K562 (cell line): ENCODE data around the gene NAPA. TPM values are rescaled to one million over a fixed set of nuclear protein-coding genes. Genes with fewer than 3 reads are reported as not detected.

Source experiments
- ATF7 ChIP-seq: fragments of 450-650 bp; IDR thresholded peaks from 2 replicates; pipeline ENCODE4 v1.7.1; 2014; ENCODE audit warnings: mild to moderate bottlenecking, moderate library complexity
- ELF4 ChIP-seq: fragments of 450-650 bp; formaldehyde crosslinking; IDR thresholded peaks from 2 replicates; pipeline ENCODE4 v1.4.0; 2022; ENCODE audit warnings: missing genetic modification characterization
- ELK1 ChIP-seq: sonication (generic); formaldehyde crosslinking; IDR thresholded peaks from 2 replicates; pipeline ENCODE4 v1.8.1; 2022; ENCODE audit warnings: missing genetic modification reagents
- HLTF ChIP-seq: fragments of 450-650 bp; IDR thresholded peaks from 2 replicates; pipeline ENCODE4 v1.6.1; 2016
- HNRNPUL1 ChIP-seq: fragments of 200-400 bp; formaldehyde crosslinking; IDR thresholded peaks from 2 replicates; pipeline ENCODE4 v1.6.1; 2017; ENCODE audit warnings: low read length
- ILK ChIP-seq: fragments of 450-650 bp; IDR thresholded peaks from 2 replicates; pipeline ENCODE4 v1.6.1; 2016; ENCODE audit warnings: missing genetic modification characterization, low read depth, mild to moderate bottlenecking, missing compliant biosample characterization, moderate library complexity, borderline replicate concordance
- IRF2 ChIP-seq: sonication (generic); formaldehyde crosslinking; IDR thresholded peaks from 2 replicates; pipeline ENCODE4 v1.8.1; 2022; ENCODE audit warnings: mild to moderate bottlenecking, missing genetic modification reagents
- JUNB ChIP-seq: fragments of 450-650 bp; formaldehyde crosslinking; conservative IDR thresholded peaks from 2 replicates; pipeline ENCODE4 v1.4.0; 2020; ENCODE audit warnings: mild to moderate bottlenecking
- NFIC ChIP-seq: fragments of 450-650 bp; IDR thresholded peaks from 2 replicates; pipeline ENCODE4 v1.6.1; 2017; ENCODE audit warnings: mild to moderate bottlenecking, inconsistent platforms
- PYGO2 ChIP-seq: fragments of 450-650 bp; IDR thresholded peaks from 2 replicates; pipeline ENCODE4 v1.6.1; 2016; ENCODE audit warnings: mild to moderate bottlenecking, missing genetic modification characterization, moderate library complexity, missing compliant biosample characterization
- SMAD3 ChIP-seq: fragments of 450-650 bp; formaldehyde crosslinking; conservative IDR thresholded peaks from 2 replicates; pipeline ENCODE4 v1.4.0; 2020; ENCODE audit warnings: mild to moderate bottlenecking
- SREBF2 ChIP-seq: sonication (generic); formaldehyde crosslinking; IDR thresholded peaks from 2 replicates; pipeline ENCODE4 v1.4.0; 2020; ENCODE audit warnings: mild to moderate bottlenecking, missing genetic modification reagents
- TARDBP ChIP-seq: fragments of 450-650 bp; IDR thresholded peaks from 2 replicates; pipeline ENCODE4 v1.6.1; 2016
- USF2 ChIP-seq: sonication (generic); formaldehyde crosslinking; IDR thresholded peaks from 2 replicates; pipeline ENCODE4 v1.5.0; 2020; ENCODE audit warnings: missing genetic modification reagents
- ZC3H11A ChIP-seq: IDR thresholded peaks from 2 replicates; pipeline ENCODE4 v1.6.1; 2012; ENCODE audit warnings: low read depth, low read length, improper control_type of control experiment
- ZNF217 ChIP-seq: sonication (generic); formaldehyde crosslinking; IDR thresholded peaks from 2 replicates; pipeline ENCODE4 v1.8.0; 2022; ENCODE audit warnings: mild to moderate bottlenecking, missing genetic modification reagents
- ZNF436 ChIP-seq: fragments of 250-450, 450-650 bp; sonication (Bioruptor Pico); formaldehyde crosslinking; IDR thresholded peaks from 2 replicates; pipeline ENCODE4 v1.7.0; 2020; ENCODE audit warnings: mild to moderate bottlenecking
- ZNF785 ChIP-seq: fragments of 250-450 bp; sonication (Bioruptor Pico); IDR thresholded peaks from 2 replicates; pipeline ENCODE4 v1.4.0; 2020; ENCODE audit warnings: mild to moderate bottlenecking
- polyA plus RNA-seq, 8 experiments: library from polyadenylated mRNA; depleted of rRNA in 4 of 8; stranded (reverse) in 5 of 8; unstranded in 3 of 8; fragments of >200 nt; fragmentation: Nextera tagmentation in 2 of 8; fragmentation: Illumina TruSeq in 1 of 8; extraction: Ambion mirVana in 2 of 8; extraction: Trizol in 1 of 8; gene quantifications; 2 replicates each; pipeline versions ENCODE4 v1.2.1 to v1.2.3, GENCODE V29; 2011 to 2014; ENCODE audit warnings: inconsistent platforms in 1 of 8, missing spikeins in 1 of 8
- total RNA-seq, 7 experiments: library from RNA; depleted of rRNA in 6 of 7; stranded (reverse); fragments of >200 nt in 6 of 7; fragmentation: Illumina TruSeq in 2 of 7; extraction: Trizol in 2 of 7; gene quantifications; 2 replicates each; pipeline versions ENCODE4 v1.2.1 to v1.2.3, GENCODE V29; 2011 to 2021; ENCODE audit warnings: low replicate concordance in 1 of 7
- TF ChIP-seq, protein P1 (sequence below): sonication (generic); formaldehyde crosslinking; IDR thresholded peaks from 2 replicates; pipeline ENCODE4 v1.8.0; 2022; ENCODE audit warnings: missing genetic modification reagents, mild to moderate bottlenecking, borderline replicate concordance
- TF ChIP-seq, protein P2 (sequence below): sonication (generic); formaldehyde crosslinking; IDR thresholded peaks from 2 replicates; pipeline ENCODE4 v1.8.1; 2023; ENCODE audit warnings: missing genetic modification reagents, mild to moderate bottlenecking, borderline replicate concordance

NAPA gene
- total and polyA plus RNA-seq, 9 of the 15 experiments (the other 6 are each of a cell fraction or from before 2014, with no cell fraction given), result 5.4 to 98.6 (median 77.5) TPM

DNA sequence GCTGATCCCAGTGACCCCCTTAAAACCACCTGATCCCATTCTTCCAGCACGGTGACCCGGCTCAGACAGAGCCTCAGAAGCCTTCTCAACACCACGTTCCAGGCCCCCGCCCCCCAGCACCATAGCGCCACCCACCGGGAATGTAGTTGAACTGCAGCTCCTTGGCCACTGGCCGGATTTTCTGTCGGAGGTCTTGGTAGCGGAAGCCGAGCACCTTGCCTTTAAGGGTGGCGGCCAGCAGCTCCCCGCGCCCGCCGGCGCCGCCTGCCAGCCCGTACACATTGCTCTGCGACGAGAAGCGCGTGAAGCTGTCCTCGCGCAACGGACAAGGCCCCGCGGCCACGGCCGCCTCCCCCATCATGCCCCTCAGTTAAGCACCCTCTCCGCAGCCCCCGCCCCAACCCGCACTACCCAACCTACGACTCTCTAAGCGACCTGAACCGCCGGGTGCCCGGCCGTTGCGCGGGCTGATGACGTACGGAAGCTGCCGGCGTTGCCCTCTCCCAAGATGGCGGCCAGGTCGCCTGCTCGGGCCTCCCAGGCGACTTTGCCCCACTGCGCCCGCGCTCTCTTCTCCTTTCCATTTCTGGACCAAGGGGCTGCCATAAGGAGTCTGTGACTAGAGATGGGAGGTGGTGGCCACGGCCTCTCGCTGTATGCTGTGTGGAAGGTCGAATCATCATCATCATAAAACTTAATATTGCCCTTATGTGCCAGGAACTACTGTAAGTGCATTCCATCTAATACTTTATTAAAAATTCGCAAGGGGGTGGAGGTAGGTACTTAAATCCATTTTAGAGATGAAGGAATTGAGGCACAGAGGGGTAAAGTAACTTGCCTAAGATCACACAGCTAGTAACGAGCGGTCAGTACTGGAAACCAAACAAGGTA lies 30.8 kb downstream of the NAPA start, which contains the start of gene KPTN (continued):
- 0 out of 2 replicates have a peak, but pooled peaks have one; percentile 43 for TF ChIP-seq NFIC
- TF ChIP-seq, protein P1, sequence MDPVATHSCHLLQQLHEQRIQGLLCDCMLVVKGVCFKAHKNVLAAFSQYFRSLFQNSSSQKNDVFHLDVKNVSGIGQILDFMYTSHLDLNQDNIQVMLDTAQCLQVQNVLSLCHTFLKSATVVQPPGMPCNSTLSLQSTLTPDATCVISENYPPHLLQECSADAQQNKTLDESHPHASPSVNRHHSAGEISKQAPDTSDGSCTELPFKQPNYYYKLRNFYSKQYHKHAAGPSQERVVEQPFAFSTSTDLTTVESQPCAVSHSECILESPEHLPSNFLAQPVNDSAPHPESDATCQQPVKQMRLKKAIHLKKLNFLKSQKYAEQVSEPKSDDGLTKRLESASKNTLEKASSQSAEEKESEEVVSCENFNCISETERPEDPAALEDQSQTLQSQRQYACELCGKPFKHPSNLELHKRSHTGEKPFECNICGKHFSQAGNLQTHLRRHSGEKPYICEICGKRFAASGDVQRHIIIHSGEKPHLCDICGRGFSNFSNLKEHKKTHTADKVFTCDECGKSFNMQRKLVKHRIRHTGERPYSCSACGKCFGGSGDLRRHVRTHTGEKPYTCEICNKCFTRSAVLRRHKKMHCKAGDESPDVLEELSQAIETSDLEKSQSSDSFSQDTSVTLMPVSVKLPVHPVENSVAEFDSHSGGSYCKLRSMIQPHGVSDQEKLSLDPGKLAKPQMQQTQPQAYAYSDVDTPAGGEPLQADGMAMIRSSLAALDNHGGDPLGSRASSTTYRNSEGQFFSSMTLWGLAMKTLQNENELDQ (CRISPR knock-in tag), result no peak
- TF ChIP-seq ZNF785 (CRISPR knock-in tag), result no peak
- no peak for TF ChIP-seq HNRNPUL1
- no peak; the same call in 1 of the 2 replicates for TF ChIP-seq ZNF436 (CRISPR knock-in tag)
- peak; percentile 74 for TF ChIP-seq ELF4 (CRISPR knock-in tag)
- TF ChIP-seq, protein P2, sequence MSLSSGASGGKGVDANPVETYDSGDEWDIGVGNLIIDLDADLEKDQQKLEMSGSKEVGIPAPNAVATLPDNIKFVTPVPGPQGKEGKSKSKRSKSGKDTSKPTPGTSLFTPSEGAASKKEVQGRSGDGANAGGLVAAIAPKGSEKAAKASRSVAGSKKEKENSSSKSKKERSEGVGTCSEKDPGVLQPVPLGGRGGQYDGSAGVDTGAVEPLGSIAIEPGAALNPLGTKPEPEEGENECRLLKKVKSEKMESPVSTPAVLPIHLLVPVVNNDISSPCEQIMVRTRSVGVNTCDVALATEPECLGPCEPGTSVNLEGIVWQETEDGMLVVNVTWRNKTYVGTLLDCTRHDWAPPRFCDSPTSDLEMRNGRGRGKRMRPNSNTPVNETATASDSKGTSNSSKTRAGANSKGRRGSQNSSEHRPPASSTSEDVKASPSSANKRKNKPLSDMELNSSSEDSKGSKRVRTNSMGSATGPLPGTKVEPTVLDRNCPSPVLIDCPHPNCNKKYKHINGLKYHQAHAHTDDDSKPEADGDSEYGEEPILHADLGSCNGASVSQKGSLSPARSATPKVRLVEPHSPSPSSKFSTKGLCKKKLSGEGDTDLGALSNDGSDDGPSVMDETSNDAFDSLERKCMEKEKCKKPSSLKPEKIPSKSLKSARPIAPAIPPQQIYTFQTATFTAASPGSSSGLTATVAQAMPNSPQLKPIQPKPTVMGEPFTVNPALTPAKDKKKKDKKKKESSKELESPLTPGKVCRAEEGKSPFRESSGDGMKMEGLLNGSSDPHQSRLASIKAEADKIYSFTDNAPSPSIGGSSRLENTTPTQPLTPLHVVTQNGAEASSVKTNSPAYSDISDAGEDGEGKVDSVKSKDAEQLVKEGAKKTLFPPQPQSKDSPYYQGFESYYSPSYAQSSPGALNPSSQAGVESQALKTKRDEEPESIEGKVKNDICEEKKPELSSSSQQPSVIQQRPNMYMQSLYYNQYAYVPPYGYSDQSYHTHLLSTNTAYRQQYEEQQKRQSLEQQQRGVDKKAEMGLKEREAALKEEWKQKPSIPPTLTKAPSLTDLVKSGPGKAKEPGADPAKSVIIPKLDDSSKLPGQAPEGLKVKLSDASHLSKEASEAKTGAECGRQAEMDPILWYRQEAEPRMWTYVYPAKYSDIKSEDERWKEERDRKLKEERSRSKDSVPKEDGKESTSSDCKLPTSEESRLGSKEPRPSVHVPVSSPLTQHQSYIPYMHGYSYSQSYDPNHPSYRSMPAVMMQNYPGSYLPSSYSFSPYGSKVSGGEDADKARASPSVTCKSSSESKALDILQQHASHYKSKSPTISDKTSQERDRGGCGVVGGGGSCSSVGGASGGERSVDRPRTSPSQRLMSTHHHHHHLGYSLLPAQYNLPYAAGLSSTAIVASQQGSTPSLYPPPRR (CRISPR knock-in tag), result no peak
- TF ChIP-seq ZNF217 (CRISPR knock-in tag), result no peak
- no peak for TF ChIP-seq USF2 (CRISPR knock-in tag)
- no peak for TF ChIP-seq HLTF
- no peak for TF ChIP-seq ELK1 (CRISPR knock-in tag)
- no peak; the same call in 1 of the 2 replicates for TF ChIP-seq ZC3H11A
- TF ChIP-seq ILK (tag), result no peak
- peak; percentile 51; the same call in 1 of the 2 replicates for TF ChIP-seq TARDBP
- no peak for TF ChIP-seq SREBF2
- TF ChIP-seq IRF2 (CRISPR knock-in tag), result no peak
- TF ChIP-seq JUNB (CRISPR knock-in tag), result no peak
- no peak for TF ChIP-seq SMAD3 (CRISPR knock-in tag)
- no peak for TF ChIP-seq PYGO2 (tag)
- TF ChIP-seq ATF7, result peak; percentile 83
